ENCODE measurements around the gene KLK3. TPM values are rescaled to one million over a fixed set of nuclear protein-coding genes. Genes with fewer than 3 reads are reported as not detected.

Gene KLK3
- total RNA-seq, 5 donors from 2014 or later (not counting 1 experiment from before 2014, with no cell fraction given): not detected

Other genes starting within 250 kb of the KLK3 start
- gene SYT3, start 215.0 kb upstream of the KLK3 start, total RNA-seq: under 1 TPM in 3 of 5 donors, not detected in 2; 0.41 to 0.68 (median 0.57) TPM
- 1 to 10 TPM in 1 of 5 donors, not detected in 4; 1.5 TPM for gene C19orf81, start 205.5 kb upstream of the KLK3 start, total RNA-seq
- 1 to 10 TPM in 2 of 5 donors, under 1 TPM in 3; 0.06 to 3.3 (median 0.36) TPM for gene SHANK1, start 135.1 kb upstream of the KLK3 start, total RNA-seq
- gene CLEC11A, start 131.6 kb upstream of the KLK3 start, total RNA-seq: 1 to 10 TPM; 1.4 to 5.0 (median 3.7) TPM
- gene GPR32, start 84.5 kb upstream of the KLK3 start, total RNA-seq: not detected
- not detected for gene ACP4, start 64.5 kb upstream of the KLK3 start, total RNA-seq
- under 1 TPM in 3 of 5 donors, not detected in 2; 0.59 to 0.96 (median 0.60) TPM for gene KLK1, start 31.1 kb upstream of the KLK3 start, total RNA-seq
- gene KLK15, start 21.3 kb upstream of the KLK3 start, total RNA-seq: not detected
- not detected for gene KLK2, start 18.5 kb downstream of the KLK3 start, total RNA-seq
- not detected for gene KLK4, start 56.5 kb downstream of the KLK3 start, total RNA-seq
- not detected for gene KLK5, start 98.1 kb downstream of the KLK3 start, total RNA-seq
- not detected for gene KLK6, start 114.7 kb downstream of the KLK3 start, total RNA-seq
- gene KLK7, start 129.0 kb downstream of the KLK3 start, total RNA-seq: not detected
- not detected for gene KLK8, start 146.7 kb downstream of the KLK3 start, total RNA-seq
- not detected for gene KLK10, start 164.8 kb downstream of the KLK3 start, total RNA-seq
- gene KLK11, start 171.7 kb downstream of the KLK3 start, total RNA-seq: not detected
- not detected for gene KLK12, start 180.1 kb downstream of the KLK3 start, total RNA-seq
- gene KLK13, start 210.2 kb downstream of the KLK3 start, total RNA-seq: not detected
- gene KLK14, start 228.0 kb downstream of the KLK3 start, total RNA-seq: under 1 TPM; 0.42 to 0.78 (median 0.70) TPM

Measured in T-cell (primary cell).